Activated CD4-positive, alpha-beta T cell treated with anti-CD3 and anti-CD28 coated beads for 24 hours (primary cell): Measurements from ENCODE around the gene TAF4.

Experiments used
- DNase-seq, 2 donors: peaks; one replicate each; pipeline ENCODE4 v3.0.0-alpha.2; 2020; ENCODE audit warnings: low read depth in 2 of 2

Gene TAF4

GRCh38 chr20:61964675-61965605 lies 100.7 kb downstream of the TAF4 start:
- DNase-seq = no peak

GRCh38 chr20:61963885-61964674 lies 101.6 kb downstream of the TAF4 start:
- DNase-seq = no peak

- DNase-seq = no peak
Observed at GRCh38 chr20:61963149-61963548, 102.5 kb downstream of the TAF4 start.

- no peak for DNase-seq
Observed at GRCh38 chr20:61960836-61961235, 104.8 kb downstream of the TAF4 start.

GRCh38 chr20:61958773-61959700 lies 106.6 kb downstream of the TAF4 start:
- DNase-seq = no peak

- DNase-seq = no peak
Observed at GRCh38 chr20:61957961-61958715, 107.5 kb downstream of the TAF4 start.

- no peak for DNase-seq
Observed at GRCh38 chr20:61956396-61957342, 109.0 kb downstream of the TAF4 start.

- no peak for DNase-seq
Observed at GRCh38 chr20:61955668-61956395, 109.8 kb downstream of the TAF4 start.

GRCh38 chr20:61954276-61955021 lies 111.2 kb downstream of the TAF4 start:
- DNase-seq = no peak

GRCh38 chr20:61953037-61954021 lies 112.4 kb downstream of the TAF4 start:
- no peak for DNase-seq

- no peak for DNase-seq
Observed at GRCh38 chr20:61951695-61952533, 113.8 kb downstream of the TAF4 start.

- no peak for DNase-seq
Observed at GRCh38 chr20:61950641-61951071, 115.0 kb downstream of the TAF4 start.

- DNase-seq = no peak
Observed at GRCh38 chr20:61949714-61950640, 115.7 kb downstream of the TAF4 start.

GRCh38 chr20:61949363-61949713 lies 116.3 kb downstream of the TAF4 start:
- DNase-seq = no peak
